NCI-H2029 treated with DMSO at 0.1 percent for 48 hours (cell line): ENCODE measurements around the gene NRTN.
A peak's percentile ranks its signal among the peaks of the same experiment; 100 is the strongest.

Source experiments
- DNase-seq: peaks from one replicate; lab custom pipeline; 2025; lab: John Stamatoyannopoulos, UW

The NRTN gene

GRCh38 chr19:5814852-5815246 lies 10.0 kb downstream of the NRTN start:
- DNase-seq = no peak

DNA sequence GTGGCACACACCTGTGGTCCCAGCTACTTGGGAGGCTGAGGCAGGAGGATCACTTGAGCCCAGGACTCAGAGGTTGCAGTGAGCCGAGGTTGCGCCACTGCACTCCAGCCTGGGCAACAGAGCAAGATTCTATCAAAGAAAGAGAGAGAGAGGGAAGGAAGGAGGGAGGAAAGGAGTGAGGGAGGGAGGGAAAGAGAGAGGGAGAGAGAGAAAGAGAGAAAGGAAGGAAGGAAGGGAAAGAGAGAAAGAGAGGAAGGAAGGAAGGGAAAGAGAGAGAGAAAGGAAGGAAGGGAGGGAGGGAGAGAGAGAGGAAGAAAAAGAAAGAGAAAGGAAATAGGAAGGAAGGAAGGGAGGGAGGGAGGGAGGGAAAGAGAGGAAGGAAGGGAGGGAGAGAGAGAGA lies 12.4 kb downstream of the NRTN start:
- DNase-seq = no peak

DNA sequence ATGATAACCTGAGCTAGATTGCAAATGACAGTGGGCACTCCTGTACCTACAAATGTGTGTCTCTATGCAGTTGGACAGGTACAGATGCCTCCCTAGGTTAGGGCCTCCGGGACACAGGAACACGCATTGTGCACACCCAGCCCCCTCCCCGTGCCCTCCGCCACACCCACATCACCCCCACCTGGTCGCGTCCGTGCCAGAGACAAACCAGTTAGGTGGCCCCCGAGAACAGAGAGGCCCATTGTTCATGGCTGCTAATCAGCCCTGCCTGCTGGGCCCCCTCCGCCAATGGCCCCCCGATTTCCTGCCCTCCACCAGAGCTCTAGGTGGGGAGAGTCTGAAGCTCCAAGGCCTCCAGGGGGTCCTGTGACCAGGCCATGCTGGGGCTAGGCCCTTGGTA lies 13.7 kb downstream of the NRTN start:
- DNase-seq = no peak

- DNase-seq = no peak
Observed at GRCh38 chr19:5820785-5821184, 15.9 kb downstream of the NRTN start.

GRCh38 chr19:5821521-5822180 lies 16.8 kb downstream of the NRTN start:
- no peak for DNase-seq

DNA sequence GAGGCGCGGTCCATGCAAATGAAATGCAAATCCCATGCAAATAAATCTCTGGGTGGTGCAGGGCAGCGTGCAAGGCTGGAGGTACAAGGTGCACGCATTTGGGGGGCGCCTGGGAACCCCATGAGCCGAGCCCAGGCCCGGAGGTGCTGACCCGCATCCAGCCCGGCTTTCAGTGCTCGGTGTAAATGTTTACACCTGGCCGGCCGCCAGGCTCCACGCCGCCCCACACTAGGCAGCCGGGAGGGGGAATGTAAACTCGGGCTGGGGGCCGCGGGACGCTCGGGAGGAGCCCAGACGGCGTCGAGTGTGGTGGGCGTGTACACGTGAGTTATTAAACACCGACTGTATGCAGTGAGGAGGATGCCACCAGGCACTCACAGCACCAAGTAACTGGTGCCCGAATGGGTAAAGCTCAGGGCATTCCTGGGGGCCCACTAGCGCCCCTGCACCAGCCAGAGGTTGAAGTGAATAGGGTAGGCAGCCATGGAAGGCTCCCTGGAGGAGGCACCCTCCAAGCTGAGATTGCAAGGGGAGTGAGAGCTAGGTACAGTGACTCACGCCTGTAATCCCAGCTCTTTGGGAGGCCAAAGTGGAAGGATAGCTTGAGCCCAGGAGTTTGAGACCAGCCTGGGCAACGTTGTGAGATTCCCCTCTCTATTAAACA lies 17.4 kb downstream of the NRTN start:
- DNase-seq = no peak

- no peak for DNase-seq
Observed at GRCh38 chr19:5823579-5824281, 18.9 kb downstream of the NRTN start.

DNA sequence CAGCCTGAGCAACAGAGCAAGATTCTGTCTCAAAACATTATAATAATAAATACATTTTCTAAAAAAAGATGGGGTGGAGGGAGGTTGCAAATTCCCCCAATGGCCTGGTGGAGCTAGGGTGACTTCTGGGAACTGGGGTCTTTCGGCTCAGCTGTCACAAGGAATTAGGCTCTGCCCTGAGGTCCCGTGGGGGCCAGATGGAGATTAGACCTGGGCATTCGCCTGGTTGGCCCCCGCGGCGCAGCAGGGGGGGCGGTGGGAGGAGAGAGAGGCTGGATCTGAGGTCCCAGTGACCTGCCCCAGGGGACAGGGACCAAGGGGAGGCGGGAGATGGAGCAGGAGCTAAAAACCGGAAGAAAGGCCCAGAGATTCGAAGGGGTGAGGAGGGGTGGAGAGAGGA lies 19.9 kb downstream of the NRTN start:
- no peak for DNase-seq

DNA sequence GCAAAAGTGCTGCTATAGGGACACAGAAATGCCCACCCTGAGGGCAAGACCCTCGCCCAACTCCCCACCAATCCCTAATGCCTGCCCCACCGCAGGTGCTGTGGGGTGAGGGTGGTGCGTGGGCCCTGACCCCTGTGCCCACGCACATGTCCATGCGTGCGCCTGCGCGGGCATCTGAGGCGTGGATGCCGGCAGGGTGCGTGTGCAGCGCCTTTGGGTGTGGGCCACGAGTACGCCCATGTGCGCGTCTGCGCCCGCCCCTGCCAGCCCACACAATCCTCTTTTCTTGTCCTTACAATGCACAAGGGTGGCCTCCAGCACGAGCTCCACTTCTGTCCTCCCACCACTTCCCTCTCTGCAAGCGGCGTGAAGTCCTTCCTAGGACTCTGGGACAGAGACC lies 20.3 kb downstream of the NRTN start:
- DNase-seq = no peak

- DNase-seq = peak; percentile 77
Observed at GRCh38 chr19:5826531-5827341, 21.9 kb downstream of the NRTN start.

GRCh38 chr19:5827342-5827890 lies 22.5 kb downstream of the NRTN start:
- no peak for DNase-seq

DNA sequence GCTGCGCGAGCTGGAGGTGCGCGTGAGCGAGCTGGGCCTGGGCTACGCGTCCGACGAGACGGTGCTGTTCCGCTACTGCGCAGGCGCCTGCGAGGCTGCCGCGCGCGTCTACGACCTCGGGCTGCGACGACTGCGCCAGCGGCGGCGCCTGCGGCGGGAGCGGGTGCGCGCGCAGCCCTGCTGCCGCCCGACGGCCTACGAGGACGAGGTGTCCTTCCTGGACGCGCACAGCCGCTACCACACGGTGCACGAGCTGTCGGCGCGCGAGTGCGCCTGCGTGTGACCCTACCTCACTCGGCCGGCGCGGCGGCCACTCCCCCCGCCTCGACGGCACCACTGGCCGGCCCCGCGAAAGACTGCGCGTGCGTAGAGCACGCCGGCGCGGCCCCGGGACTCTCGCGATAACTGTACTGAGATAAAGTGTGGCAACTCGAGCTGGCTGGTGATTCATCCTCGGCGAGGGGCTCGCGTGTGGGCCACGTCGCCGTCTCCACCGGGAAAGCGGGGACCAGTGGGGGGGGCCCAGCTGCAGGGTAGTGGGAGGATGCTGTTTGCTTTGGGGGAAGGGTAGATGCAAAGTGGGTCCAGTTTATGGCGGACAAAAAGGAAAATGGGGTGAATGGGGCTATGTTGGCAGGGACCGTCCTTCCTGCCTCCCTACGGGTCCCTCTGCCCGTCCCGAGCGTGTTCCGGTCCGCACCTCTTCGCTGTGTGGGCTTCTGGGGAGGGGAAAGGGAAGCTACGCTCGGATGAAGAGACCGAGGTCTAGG lies 23.2 kb downstream of the NRTN start:
- peak; percentile 80 for DNase-seq

DNA sequence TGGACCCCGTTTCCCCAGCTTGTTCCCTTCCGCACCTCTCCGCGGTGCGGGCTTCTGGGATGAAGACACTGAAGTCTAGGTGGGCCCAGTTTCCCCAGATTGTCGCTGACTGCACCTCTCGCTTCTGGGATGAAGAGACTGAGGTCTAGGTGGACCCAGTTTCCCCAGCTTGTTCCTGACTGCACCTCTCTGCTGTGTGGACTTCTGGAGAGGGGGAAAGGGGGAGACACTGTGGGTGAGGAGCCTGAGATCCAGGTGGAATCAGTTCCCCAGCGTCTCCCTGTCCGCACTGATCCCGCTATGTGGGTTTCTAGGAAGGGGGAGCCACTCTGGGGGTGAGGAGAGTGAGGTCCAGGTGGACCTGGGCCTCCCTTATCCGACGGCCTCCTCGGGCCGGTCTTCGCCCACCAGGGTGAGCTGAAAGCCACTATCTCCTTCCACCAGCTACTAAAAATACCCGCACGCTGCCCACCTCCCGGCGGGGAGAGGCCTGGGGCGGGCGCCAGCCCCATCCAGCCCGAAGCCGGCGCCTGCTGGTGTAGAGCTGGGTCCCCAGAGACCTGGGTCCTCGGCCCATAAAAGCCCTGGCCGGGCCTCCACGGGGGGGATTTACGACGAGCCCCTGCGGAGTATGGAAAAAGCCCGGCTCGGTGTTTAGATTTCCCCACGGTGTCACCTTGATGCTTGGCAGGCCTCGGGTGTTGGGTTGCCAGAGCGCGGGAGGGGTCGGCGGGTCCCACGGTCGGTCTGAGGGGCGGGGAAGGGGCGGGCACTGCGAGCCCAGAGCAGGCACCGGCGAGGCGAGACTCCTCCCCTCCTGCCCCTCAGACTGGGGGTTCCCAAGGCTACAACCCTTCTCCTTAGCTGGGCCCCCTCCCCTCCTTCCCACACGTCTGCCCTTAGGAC lies 24.0 kb downstream of the NRTN start:
- no peak for DNase-seq

DNA sequence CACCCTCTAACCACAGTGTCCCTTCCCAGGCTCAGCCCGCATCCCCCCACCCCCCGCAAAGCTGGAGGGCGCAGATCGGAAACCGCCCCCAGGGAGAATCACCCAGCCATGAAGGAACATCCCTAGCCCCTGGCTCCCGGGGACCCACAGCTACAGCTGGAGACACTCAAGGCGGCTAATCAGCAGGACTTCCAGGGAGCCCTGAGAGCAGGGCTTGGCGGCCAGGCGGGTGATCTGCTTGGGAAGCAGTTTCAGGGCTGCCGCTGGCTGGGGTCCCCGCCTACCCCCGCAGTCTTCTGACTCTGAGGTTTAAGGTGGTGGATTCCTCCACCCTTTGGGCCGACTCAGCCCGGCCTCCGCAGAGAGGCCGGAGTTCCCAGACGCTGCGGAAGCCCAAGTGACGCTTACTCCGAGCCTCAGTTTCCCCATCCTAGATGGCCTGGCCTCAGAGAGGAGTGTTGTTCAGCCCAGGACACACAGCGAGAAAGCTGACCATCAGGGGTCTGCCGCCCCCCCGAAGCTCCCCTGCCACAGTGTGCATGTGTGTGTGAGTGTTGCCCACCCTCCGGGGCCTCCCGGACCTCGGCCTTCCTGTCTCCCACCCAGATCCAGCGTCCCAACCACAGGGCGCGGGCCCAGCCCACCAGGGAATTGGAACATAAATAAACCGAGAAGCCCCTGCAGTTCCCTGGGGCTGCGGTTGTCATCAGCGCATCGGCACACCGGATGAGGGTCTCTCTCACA lies 24.9 kb downstream of the NRTN start:
- DNase-seq = no peak

GRCh38 chr19:5831159-5831558 lies 26.3 kb downstream of the NRTN start:
- DNase-seq = no peak

DNA sequence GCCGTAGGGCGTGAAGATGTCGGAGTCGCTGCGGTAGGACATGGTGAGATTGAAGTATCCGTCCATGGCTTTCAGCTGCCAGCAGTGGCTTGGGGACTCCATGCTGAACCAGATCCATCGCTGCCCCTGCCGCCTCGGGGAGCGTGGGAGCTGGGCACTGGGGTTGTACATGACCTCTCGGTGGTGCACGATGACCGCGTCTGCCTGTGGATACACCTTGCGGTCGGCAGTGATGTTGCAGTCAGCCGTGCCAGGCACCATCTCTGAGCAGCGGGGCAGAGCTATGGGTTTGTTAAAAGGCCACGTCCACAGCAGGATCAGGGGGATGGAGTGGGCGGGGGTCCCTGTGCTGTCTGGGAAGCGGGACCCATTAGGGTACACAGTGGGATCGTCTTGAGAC lies 27.2 kb downstream of the NRTN start:
- DNase-seq = no peak

DNA sequence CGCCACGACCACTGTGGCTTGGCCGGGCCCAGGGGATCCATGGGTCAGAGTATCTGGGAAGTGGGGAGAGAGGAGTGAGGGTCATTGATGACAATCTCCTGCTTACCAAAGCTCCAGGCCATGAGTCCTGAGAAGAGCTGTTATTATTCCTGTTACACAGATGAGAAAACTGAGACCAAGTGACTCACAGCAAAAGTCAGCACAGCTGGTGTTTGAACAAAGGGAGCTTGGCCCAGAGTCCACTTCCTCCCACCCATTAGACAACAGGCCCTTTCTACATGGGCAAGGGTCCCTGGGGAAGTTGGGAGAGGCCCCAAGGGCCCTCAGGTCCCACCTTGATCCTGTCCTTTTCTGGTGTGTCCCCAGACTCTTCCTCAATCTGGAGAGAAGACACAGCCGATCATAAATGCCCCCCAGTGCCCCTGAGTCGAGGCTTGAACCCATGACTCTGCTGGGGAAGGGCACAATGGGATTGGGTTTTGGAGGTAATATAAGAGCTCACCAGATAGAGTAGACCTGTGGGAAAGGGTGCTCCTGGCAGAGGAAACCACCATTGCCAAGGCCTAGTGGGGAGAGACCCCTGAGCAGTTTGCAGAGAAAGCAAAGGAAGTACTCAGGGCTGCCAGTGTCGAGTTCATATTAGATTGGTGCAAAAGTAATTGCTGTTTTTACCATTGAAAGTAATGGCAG lies 27.8 kb downstream of the NRTN start:
- DNase-seq = no peak

GRCh38 chr19:5837761-5838352 lies 33.0 kb downstream of the NRTN start:
- no peak for DNase-seq
